Gastroesophageal sphincter (tissue), 3 donors: ENCODE results near the gene ADAT3.

Experiments used
- CTCF ChIP-seq, 4 experiments: fragments of 200-600 bp in 2 of 4; fragments of 450-650 bp in 2 of 4; sonication (generic) in 1 of 4; IDR thresholded peaks; one replicate each; pipeline ENCODE4 v1.5.1; 2017 to 2019; ENCODE audit warnings: antibody characterized with exemption in 4 of 4, mild to moderate bottlenecking in 2 of 4, moderate library complexity in 2 of 4
- POLR2A ChIP-seq, 2 donors: fragments of 450-650 bp; IDR thresholded peaks; one replicate each; pipeline ENCODE4 v1.6.1; 2017; ENCODE audit warnings: antibody characterized with exemption in 2 of 2, mild to moderate bottlenecking in 2 of 2, moderate library complexity in 1 of 2

GRCh38 chr19:1911995-1912394 is 6.8 kb downstream of the ADAT3 start:
- TF ChIP-seq CTCF (IDR thresholded peaks at IDR 0.05) (no peak), POLR2A (IDR thresholded peaks at IDR 0.05) (no peak)
